IMR-90 (cell line): ENCODE data around the gene HOXB7. TPM values are rescaled to one million over a fixed set of nuclear protein-coding genes. Genes with fewer than 3 reads are reported as not detected.

Experiments used
- ATAC-seq: fragments of 200-7000 bp; cut with Tn5 transposase; 2 replicates; pipeline ENCODE4 v1.9.1; 2020; ENCODE audit warnings: low read depth, mild to moderate bottlenecking, moderate library complexity
- BruUV-seq: library from RNA; stranded (reverse); fragments of 400-500 nt; replicated peaks from 2 replicates; lab custom pipeline; 2021; lab: Mats Ljungman, UMichigan
- CTCF ChIA-PET: fragments of 300-600 bp; formaldehyde crosslinking; extraction: SDS; loops from one replicate; lab custom pipeline; 2021; ENCODE audit warnings: antibody characterized with exemption; lab: Yijun Ruan, JAX
- POLR2A ChIA-PET: fragments of 300-600 bp; sonication (Branson Sonifier 250); formaldehyde crosslinking; loops from one replicate; lab custom pipeline; 2022; ENCODE audit warnings: antibody characterized with exemption; ENCODE audit not compliant: unreplicated experiment; lab: Charles Lee
- DNase-seq: peaks from one replicate; pipeline ENCODE4 v3.0.0; 2013
- H2AFZ ChIP-seq: replicated peaks from 2 replicates; pipeline ENCODE3; 2013; ENCODE audit warnings: low read length, mild to moderate bottlenecking; ENCODE audit not compliant: poor library complexity
- H2AK5ac ChIP-seq: 2 replicates; pipeline ENCODE4 v1.6.1; 2013; ENCODE audit warnings: low read depth, low read length, inconsistent platforms
- H2AK9ac ChIP-seq: replicated peaks from 2 replicates; pipeline ENCODE3; 2013; ENCODE audit warnings: mild to moderate bottlenecking, low read depth, low read length, moderate library complexity; ENCODE audit not compliant: poor library complexity
- H2BK120ac ChIP-seq: 2 replicates; pipeline ENCODE4 v1.6.1; 2013; ENCODE audit warnings: low read depth, low read length, inconsistent platforms
- H2BK15ac ChIP-seq: 3 replicates; pipeline ENCODE4 v1.6.1; 2013; ENCODE audit warnings: low read depth, low read length, inconsistent platforms
- H2BK20ac ChIP-seq: 2 replicates; pipeline ENCODE4 v1.6.1; 2013; ENCODE audit warnings: low read depth, mild to moderate bottlenecking, inconsistent platforms, low read length, moderate library complexity
- H2BK5ac ChIP-seq: 2 replicates; pipeline ENCODE4 v1.6.1; 2013; ENCODE audit warnings: mild to moderate bottlenecking, low read depth, low read length, inconsistent platforms; ENCODE audit not compliant: poor library complexity, severe bottlenecking
- H3K14ac ChIP-seq: replicated peaks from 2 replicates; pipeline ENCODE4 v1.6.1; 2013; ENCODE audit warnings: low read depth, low read length, inconsistent platforms
- H3K18ac ChIP-seq: 2 replicates; pipeline ENCODE4 v1.6.1; 2013; ENCODE audit warnings: low read depth, low read length, control low read depth
- H3K23ac ChIP-seq: 2 replicates; pipeline ENCODE4 v1.6.1; 2013; ENCODE audit warnings: low read depth, low read length, inconsistent platforms
- H3K27ac ChIP-seq: 2 replicates; pipeline ENCODE4 v1.5.1; 2013; ENCODE audit warnings: mild to moderate bottlenecking, control low read depth, low read length; ENCODE audit not compliant: insufficient read depth
- H3K27me3 ChIP-seq: 2 replicates; pipeline ENCODE4 v1.6.1; 2013; ENCODE audit warnings: low read length; ENCODE audit not compliant: control insufficient read depth, insufficient read depth
- H3K36me3 ChIP-seq: 2 replicates; pipeline ENCODE4 v1.6.1; 2013; ENCODE audit warnings: low read length, mixed read lengths; ENCODE audit not compliant: control insufficient read depth, insufficient read depth
- H3K4ac ChIP-seq: 2 replicates; pipeline ENCODE4 v1.6.1; 2013; ENCODE audit warnings: low read depth, low read length, inconsistent platforms
- H3K4me1 ChIP-seq: 2 replicates; pipeline ENCODE4 v1.6.1; 2013; ENCODE audit warnings: low read length, mixed read lengths; ENCODE audit not compliant: control insufficient read depth, insufficient read depth
- H3K4me2 ChIP-seq: 2 replicates; pipeline ENCODE4 v1.6.1; 2013; ENCODE audit warnings: low read depth, mild to moderate bottlenecking, control low read depth, low read length, moderate library complexity
- H3K4me3 ChIP-seq: 2 replicates; pipeline ENCODE4 v1.5.1; 2013; ENCODE audit warnings: low read depth, mild to moderate bottlenecking, control low read depth, low read length, moderate library complexity; ENCODE audit not compliant: insufficient read depth
- H3K56ac ChIP-seq: 2 replicates; pipeline ENCODE4 v1.6.1; 2013; ENCODE audit warnings: low read length, inconsistent platforms; ENCODE audit not compliant: insufficient read depth; ENCODE audit errors: extremely low read depth
- H3K79me1 ChIP-seq, 2 experiments: 2 replicates each; pipeline ENCODE4 v1.6.1; 2013; ENCODE audit warnings: low read length in 2 of 2, inconsistent platforms in 1 of 2, low read depth in 1 of 2
- H3K9ac ChIP-seq: 2 replicates; pipeline ENCODE4 v1.6.1; 2013; ENCODE audit warnings: low read depth, low read length, control low read depth
- H3K9me1 ChIP-seq: 2 replicates; pipeline ENCODE4 v1.6.1; 2013; ENCODE audit warnings: low read length, inconsistent platforms; ENCODE audit not compliant: insufficient read depth
- H3K9me3 ChIP-seq: 2 replicates; pipeline ENCODE4 v1.6.1; 2013; ENCODE audit warnings: low read length; ENCODE audit not compliant: control insufficient read depth, insufficient read depth
- H4K20me1 ChIP-seq: 2 replicates; pipeline ENCODE4 v1.6.1; 2013; ENCODE audit warnings: low read length, inconsistent platforms; ENCODE audit not compliant: insufficient read depth
- H4K5ac ChIP-seq: 2 replicates; pipeline ENCODE4 v1.6.1; 2013; ENCODE audit warnings: mild to moderate bottlenecking, low read depth, low read length, control low read depth
- H4K8ac ChIP-seq, 2 experiments: 2 replicates each; pipeline ENCODE4 v1.6.1; 2013; ENCODE audit warnings: low read depth in 2 of 2, low read length in 2 of 2, control low read depth in 1 of 2, inconsistent platforms in 1 of 2
- H4K91ac ChIP-seq: 2 replicates; pipeline ENCODE4 v1.6.1; 2013; ENCODE audit warnings: low read depth, low read length, inconsistent platforms; ENCODE audit not compliant: insufficient read depth
- WGBS, 2 experiments: methylation state at CpG; one replicate each; pipeline versions ENCODE4 v1.1.5 to v1.1.7; 2013; ENCODE audit warnings: missing lambda C conversion rate in 2 of 2; ENCODE audit not compliant: insufficient read length in 1 of 2; ENCODE audit errors: extremely low coverage in 2 of 2; 5-methylcytosine and 5-hydroxymethylcytosine counted together
- dilution Hi-C: fragments of 300-500 bp; cut with HindIII; formaldehyde crosslinking; loops from one replicate; pipeline ENCODE4 v1.14.3; 2018; ENCODE audit warnings: low sequenced_read_pairs; ENCODE audit not compliant: unreplicated experiment
- in situ Hi-C: fragments of 300-500 bp; cut with MboI; formaldehyde crosslinking; loops from 3 replicates; pipeline ENCODE4 v1.14.3; 2019; ENCODE audit warnings: low sequenced_read_pairs, inconsistent platforms, mixed read lengths
- intact Hi-C: fragments of 100-400 bp; cut with micrococcal nuclease; formaldehyde crosslinking; loops from 2 replicates; pipeline ENCODE4 v1.10.0; 2022
- polyA plus RNA-seq, 3 experiments: library from polyadenylated mRNA; depleted of rRNA; stranded (reverse); fragments of >200 nt; gene quantifications; 2 replicates each; pipeline ENCODE4 v1.2.3, GENCODE V29; 2012; ENCODE audit warnings: low replicate concordance in 1 of 3
- total RNA-seq: library from RNA; depleted of rRNA; stranded (reverse); fragments of >200 nt; gene quantifications from 2 replicates; pipeline ENCODE4 v1.2.3, GENCODE V29; 2012
- TF ChIP-seq, protein P1 (sequence below): conservative IDR thresholded peaks from 2 replicates; pipeline ENCODE4 v1.5.1; 2012; ENCODE audit warnings: mild to moderate bottlenecking, low read depth, low read length, improper control_type of control experiment
- TF ChIP-seq, protein P2 (sequence below): fragments of 150-350 bp; IDR thresholded peaks from 2 replicates; pipeline ENCODE4 v1.6.1; 2016; ENCODE audit warnings: low read depth, mild to moderate bottlenecking, low read length, moderate library complexity, borderline replicate concordance

HOXB7 gene
- total and polyA plus RNA-seq, 2 of the 4 experiments (the other 2 are of a cell fraction): 1.8 to 6.7 TPM

DNA sequence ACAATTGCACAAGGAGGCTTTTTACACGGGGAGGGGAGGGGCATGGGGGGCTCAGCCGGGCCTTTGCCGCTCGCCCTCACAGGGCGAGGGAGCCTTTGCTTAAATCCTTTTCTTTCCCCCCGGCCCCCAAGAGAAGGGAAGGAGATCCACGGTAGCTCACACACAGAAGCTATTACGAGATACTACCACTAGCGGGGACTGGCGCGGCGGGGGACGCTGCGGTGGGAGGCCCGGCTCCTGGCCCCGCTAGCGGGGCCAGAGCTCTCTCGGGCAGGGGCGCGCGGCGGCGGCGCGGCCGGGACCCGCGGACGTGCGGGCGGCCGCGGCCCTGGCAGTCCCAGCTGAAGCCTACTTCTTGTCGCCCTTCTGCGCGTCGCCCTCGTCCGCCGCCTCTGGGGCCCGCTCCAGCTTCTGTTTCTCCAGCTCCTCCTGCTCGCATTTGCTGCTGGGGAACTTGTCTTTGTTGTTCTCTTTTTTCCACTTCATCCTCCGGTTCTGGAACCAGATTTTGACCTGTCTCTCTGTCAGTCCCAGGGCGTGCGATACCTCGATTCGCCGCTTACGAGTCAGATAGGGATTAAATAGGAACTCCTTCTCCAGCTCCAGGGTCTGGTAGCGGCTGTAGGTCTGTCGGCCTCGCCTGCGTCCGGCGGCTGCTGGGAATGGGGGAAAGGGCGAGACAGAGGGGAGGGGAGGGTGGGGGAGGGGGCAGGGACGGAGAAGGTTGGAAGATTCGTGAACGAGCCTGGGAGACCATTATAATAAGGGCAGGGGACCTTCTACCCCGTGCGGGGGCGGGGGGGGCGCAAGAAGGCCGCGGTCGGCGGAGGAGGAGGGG, 2.3 kb upstream of the HOXB7 start:
- dilution Hi-C loops: no loop called here

More for the DNA sequence above, 2.3 kb upstream of the HOXB7 start:
- H2BK20ac ChIP-seq: peak overlapping the region; percentile 61; the same call in 1 of the 2 replicates
- H3K23ac ChIP-seq: peak overlapping the region; percentile 98
- intact Hi-C loops: no loop called here
- H3K18ac ChIP-seq: peak overlapping the region; percentile 86
- DNase-seq (peak; percentile 61), ATAC-seq (peak; percentile 58)
- peak overlapping the region; percentile 86 for H3K4ac ChIP-seq
- peak overlapping the region; percentile 63 for H3K4me3 ChIP-seq
- H4K20me1 ChIP-seq: peaks cover under 1% of the 10 kb centered on the region; the same call in 1 of the 2 replicates
- peak overlapping the region; percentile 5; the same call in 1 of the 3 replicates for H2BK15ac ChIP-seq
- H4K5ac ChIP-seq: peak overlapping the region; percentile 77
- H3K9me1 ChIP-seq: 0 out of 2 replicates have a peak, but pooled peaks cover 3% of the 10 kb centered on the region
- peak overlapping the region; percentile 70; the same call in 1 of the 2 replicates for H2BK120ac ChIP-seq
- H3K14ac ChIP-seq: peak overlapping the region; percentile 97
- peak overlapping the region; percentile 8 for H2AK9ac ChIP-seq
- peaks cover 14% of the 10 kb centered on the region for H3K4me1 ChIP-seq
- H3K9ac ChIP-seq: peak overlapping the region; percentile 96
- no TSS peak for BruUV-seq
- POLR2A ChIA-PET: interaction anchor here (0.5 to 1.4 kb wide), 3 partner anchors 17 to 297 kb away, joined by 3 to 4 read pairs (median 4); no protein-coding TSS in a partner anchor
- WGBS, 2 experiments: 0% methylated on average over 26 of the region's 67 CpGs; no CpG with 5 or more reads in 1 of the 2 experiments
- H3K27ac ChIP-seq: peak overlapping the region; percentile 94
- H4K8ac ChIP-seq: peak overlapping the region; percentile 35 to 93; a peak in 3 of 4 replicates
- no peak overlapping the region for H2AK5ac ChIP-seq
- no peaks in the 10 kb centered on the region for H3K36me3 ChIP-seq
- H3K56ac ChIP-seq: peak overlapping the region; percentile 50
- H3K79me1 ChIP-seq: peaks cover 9 to 34% of the 10 kb centered on the region in 2 experiments; a peak in 3 of 4 replicates
- H2BK5ac ChIP-seq: peak overlapping the region; percentile 79
- H3K4me2 ChIP-seq: peak overlapping the region; percentile 91
- peaks cover 29% of the 10 kb centered on the region for H3K27me3 ChIP-seq
- peak overlapping the region; percentile 84 for H2AFZ ChIP-seq
- no peaks in the 10 kb centered on the region for H3K9me3 ChIP-seq
- TF ChIP-seq, protein P1, sequence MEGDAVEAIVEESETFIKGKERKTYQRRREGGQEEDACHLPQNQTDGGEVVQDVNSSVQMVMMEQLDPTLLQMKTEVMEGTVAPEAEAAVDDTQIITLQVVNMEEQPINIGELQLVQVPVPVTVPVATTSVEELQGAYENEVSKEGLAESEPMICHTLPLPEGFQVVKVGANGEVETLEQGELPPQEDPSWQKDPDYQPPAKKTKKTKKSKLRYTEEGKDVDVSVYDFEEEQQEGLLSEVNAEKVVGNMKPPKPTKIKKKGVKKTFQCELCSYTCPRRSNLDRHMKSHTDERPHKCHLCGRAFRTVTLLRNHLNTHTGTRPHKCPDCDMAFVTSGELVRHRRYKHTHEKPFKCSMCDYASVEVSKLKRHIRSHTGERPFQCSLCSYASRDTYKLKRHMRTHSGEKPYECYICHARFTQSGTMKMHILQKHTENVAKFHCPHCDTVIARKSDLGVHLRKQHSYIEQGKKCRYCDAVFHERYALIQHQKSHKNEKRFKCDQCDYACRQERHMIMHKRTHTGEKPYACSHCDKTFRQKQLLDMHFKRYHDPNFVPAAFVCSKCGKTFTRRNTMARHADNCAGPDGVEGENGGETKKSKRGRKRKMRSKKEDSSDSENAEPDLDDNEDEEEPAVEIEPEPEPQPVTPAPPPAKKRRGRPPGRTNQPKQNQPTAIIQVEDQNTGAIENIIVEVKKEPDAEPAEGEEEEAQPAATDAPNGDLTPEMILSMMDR: peak; percentile 33
- TF ChIP-seq, protein P2, sequence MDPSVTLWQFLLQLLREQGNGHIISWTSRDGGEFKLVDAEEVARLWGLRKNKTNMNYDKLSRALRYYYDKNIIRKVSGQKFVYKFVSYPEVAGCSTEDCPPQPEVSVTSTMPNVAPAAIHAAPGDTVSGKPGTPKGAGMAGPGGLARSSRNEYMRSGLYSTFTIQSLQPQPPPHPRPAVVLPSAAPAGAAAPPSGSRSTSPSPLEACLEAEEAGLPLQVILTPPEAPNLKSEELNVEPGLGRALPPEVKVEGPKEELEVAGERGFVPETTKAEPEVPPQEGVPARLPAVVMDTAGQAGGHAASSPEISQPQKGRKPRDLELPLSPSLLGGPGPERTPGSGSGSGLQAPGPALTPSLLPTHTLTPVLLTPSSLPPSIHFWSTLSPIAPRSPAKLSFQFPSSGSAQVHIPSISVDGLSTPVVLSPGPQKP: no peak
- in situ Hi-C loops: no loop called here
- H4K91ac ChIP-seq: peak overlapping the region; percentile 69
- CTCF ChIA-PET: interaction anchor here (0.6 to 1.4 kb wide), 13 partner anchors 9 to 663 kb away, joined by 3 to 6 read pairs (median 3); no protein-coding TSS in a partner anchor
